Esophagus muscularis mucosa (tissue), 4 donors: ENCODE data around the gene COA7.

Experiments used
- EP300 ChIP-seq: sonication (generic); formaldehyde crosslinking; IDR thresholded peaks from one replicate; pipeline ENCODE4 v1.6.1; 2017; ENCODE audit warnings: antibody characterized with exemption
- POLR2A ChIP-seq: fragments of 450-650 bp; IDR thresholded peaks from one replicate; pipeline ENCODE4 v1.6.1; 2017; ENCODE audit warnings: antibody characterized with exemption, moderate library complexity, mild to moderate bottlenecking, low read depth
- POLR2AphosphoS5 ChIP-seq, 2 donors: sonication (generic); formaldehyde crosslinking; IDR thresholded peaks; one replicate each; pipeline ENCODE4 v1.6.1; 2017; ENCODE audit warnings: antibody characterized with exemption in 2 of 2
- TF ChIP-seq, protein P1 (sequence below), 3 experiments: fragments of 200-600 bp in 2 of 3; fragments of 450-650 bp in 1 of 3; sonication (generic) in 2 of 3; IDR thresholded peaks; one replicate each; pipeline ENCODE4 v1.5.1; 2017 to 2019; ENCODE audit warnings: antibody characterized with exemption in 3 of 3, mild to moderate bottlenecking in 2 of 3, moderate library complexity in 1 of 3

DNA sequence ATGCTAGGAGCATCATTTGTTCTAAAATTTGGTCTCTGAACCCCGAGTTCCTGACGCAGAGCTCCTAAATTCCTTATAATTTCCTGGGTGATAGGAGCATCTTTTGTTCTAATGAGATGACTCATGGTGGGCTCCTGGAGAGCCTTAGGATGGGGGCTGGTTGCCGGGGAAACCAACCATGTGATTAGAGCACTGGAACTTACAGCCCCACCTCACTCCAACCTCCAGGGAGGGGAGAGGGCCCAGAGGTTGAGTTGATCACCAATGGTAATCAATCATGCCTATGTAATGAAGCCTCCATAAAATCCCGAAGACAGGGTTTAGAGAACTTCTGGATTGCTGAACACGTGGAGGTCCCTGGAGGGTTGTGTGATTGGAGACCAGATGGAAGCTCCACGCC lies 57.5 kb downstream of the COA7 start:
- TF ChIP-seq, protein P1, sequence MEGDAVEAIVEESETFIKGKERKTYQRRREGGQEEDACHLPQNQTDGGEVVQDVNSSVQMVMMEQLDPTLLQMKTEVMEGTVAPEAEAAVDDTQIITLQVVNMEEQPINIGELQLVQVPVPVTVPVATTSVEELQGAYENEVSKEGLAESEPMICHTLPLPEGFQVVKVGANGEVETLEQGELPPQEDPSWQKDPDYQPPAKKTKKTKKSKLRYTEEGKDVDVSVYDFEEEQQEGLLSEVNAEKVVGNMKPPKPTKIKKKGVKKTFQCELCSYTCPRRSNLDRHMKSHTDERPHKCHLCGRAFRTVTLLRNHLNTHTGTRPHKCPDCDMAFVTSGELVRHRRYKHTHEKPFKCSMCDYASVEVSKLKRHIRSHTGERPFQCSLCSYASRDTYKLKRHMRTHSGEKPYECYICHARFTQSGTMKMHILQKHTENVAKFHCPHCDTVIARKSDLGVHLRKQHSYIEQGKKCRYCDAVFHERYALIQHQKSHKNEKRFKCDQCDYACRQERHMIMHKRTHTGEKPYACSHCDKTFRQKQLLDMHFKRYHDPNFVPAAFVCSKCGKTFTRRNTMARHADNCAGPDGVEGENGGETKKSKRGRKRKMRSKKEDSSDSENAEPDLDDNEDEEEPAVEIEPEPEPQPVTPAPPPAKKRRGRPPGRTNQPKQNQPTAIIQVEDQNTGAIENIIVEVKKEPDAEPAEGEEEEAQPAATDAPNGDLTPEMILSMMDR (IDR thresholded peaks at IDR 0.05): no peak
- TF ChIP-seq POLR2AphosphoS5 (IDR thresholded peaks at IDR 0.05): no peak
- no peak for TF ChIP-seq EP300
- TF ChIP-seq POLR2A: no peak
